HG03196 (cell line): ENCODE data around the gene MYO15B.

Source experiments
- ATAC-seq: cut with Tn5 transposase; IDR thresholded peaks from one replicate; pipeline ENCODE4 v1.9.1; 2021; ENCODE audit not compliant: unreplicated experiment

The MYO15B gene

GRCh38 chr17:75654176-75654575, 66.6 kb downstream of the MYO15B start:
- no peak for ATAC-seq

- ATAC-seq = no peak
These were observed 70.6 kb downstream of the MYO15B start for GRCh38 chr17:75658237-75658636.

GRCh38 chr17:75661531-75661930, 73.9 kb downstream of the MYO15B start:
- no peak for ATAC-seq

- ATAC-seq = no peak
These were observed 74.9 kb downstream of the MYO15B start for GRCh38 chr17:75662511-75662910.

- ATAC-seq = peak; percentile 41
These were observed 76.5 kb downstream of the MYO15B start for GRCh38 chr17:75664099-75664549.

- ATAC-seq = no peak
These were observed 78.4 kb downstream of the MYO15B start for GRCh38 chr17:75665981-75666380.

- ATAC-seq = peak; percentile 89
These were observed 79.6 kb downstream of the MYO15B start, which contains the start of the genes RECQL5 and SAP30BP for GRCh38 chr17:75666959-75667790. Gene RECQL5 (minus strand): TSS chr17:75667154. CDS start chr17:75666557, 597 bp downstream. Gene SAP30BP (plus strand): TSS chr17:75667338. CDS start chr17:75667373, 35 bp downstream.

- ATAC-seq = no peak
These were observed 80.2 kb downstream of the MYO15B start for GRCh38 chr17:75667825-75668224.

GRCh38 chr17:75668489-75668888, 80.9 kb downstream of the MYO15B start:
- no peak for ATAC-seq

GRCh38 chr17:75670868-75671267, 83.3 kb downstream of the MYO15B start:
- ATAC-seq = no peak

GRCh38 chr17:75672011-75672410, 84.4 kb downstream of the MYO15B start:
- no peak for ATAC-seq

GRCh38 chr17:75673487-75673886, 85.9 kb downstream of the MYO15B start:
- no peak for ATAC-seq
